HepG2 (cell line): Measurements from ENCODE around the gene PDCD2L. TPM values are rescaled to one million over a fixed set of nuclear protein-coding genes. Genes with fewer than 3 reads are reported as not detected.

Experiments used
- ATAC-seq: fragments of 200-7000 bp; cut with Tn5 transposase; 3 replicates; pipeline ENCODE4 v1.9.1; 2020; ENCODE audit warnings: mild to moderate bottlenecking, moderate library complexity
- BruUV-seq: library from RNA; stranded (reverse); fragments of 400-500 nt; replicated peaks from 2 replicates; lab custom pipeline; 2021; lab: Mats Ljungman, UMichigan
- CTCF ChIA-PET: fragments of 300-600 bp; formaldehyde crosslinking; extraction: SDS; loops from one replicate; lab custom pipeline; 2021; ENCODE audit warnings: low total read pairs, inconsistent platforms, low intra/inter-chr PET ratio; lab: Yijun Ruan, JAX
- POLR2A ChIA-PET: fragments of 350-600 bp; sonication (Branson Sonifier 250); formaldehyde crosslinking; loops from one replicate; lab custom pipeline; 2020; ENCODE audit warnings: antibody characterized with exemption, inconsistent platforms; lab: Yijun Ruan, JAX
- DNase-seq: peaks from one replicate; pipeline ENCODE4 v3.0.0-alpha.2; 2015; ENCODE audit warnings: low spot score
- FAIRE-seq: peaks from 3 replicates; lab custom pipeline; 2011; peaks lifted over from hg19 to GRCh38; lab: Jason Lieb, UNC
- H2AFZ ChIP-seq: one replicate; pipeline ENCODE4 v1.6.1; 2011; ENCODE audit warnings: low read length, inconsistent platforms
- H3K27ac ChIP-seq: fragments of 300-600 bp; 3 replicates; pipeline ENCODE4 v1.8.0; 2011; ENCODE audit warnings: mixed run types, mild to moderate bottlenecking, mixed read lengths, low read length, inconsistent platforms; ENCODE audit not compliant: insufficient read depth; ENCODE audit errors: extremely low read length
- H3K27me3 ChIP-seq, 2 experiments: fragments of 200-600 bp in 1 of 2; 2 replicates in 1 of 2; 3 replicates in 1 of 2; pipeline versions ENCODE4 v1.6.0 to v1.8.0; 2011; ENCODE audit warnings: low read length in 2 of 2, mild to moderate bottlenecking in 2 of 2, moderate library complexity in 2 of 2, inconsistent platforms in 1 of 2; ENCODE audit not compliant: insufficient read depth in 2 of 2, control insufficient read depth in 1 of 2
- H3K36me3 ChIP-seq, 2 experiments: fragments of 200-600 bp in 1 of 2; replicated peaks in 1 of 2; 2 replicates in 1 of 2; 3 replicates in 1 of 2; pipeline versions ENCODE4 v1.5.1 to v1.8.0; 2011; ENCODE audit warnings: low read length in 2 of 2, inconsistent platforms in 1 of 2; ENCODE audit not compliant: insufficient read depth in 2 of 2, control insufficient read depth in 1 of 2
- H3K4me1 ChIP-seq: 2 replicates; pipeline ENCODE4 v1.5.1; 2012; ENCODE audit warnings: low read length, inconsistent platforms; ENCODE audit not compliant: insufficient read depth
- H3K4me2 ChIP-seq: 2 replicates; pipeline ENCODE4 v1.6.0; 2011; ENCODE audit warnings: low read depth, low read length, inconsistent platforms
- H3K4me3 ChIP-seq, 3 experiments: fragments of 200-600 bp in 1 of 3; sonication (generic), shearing (Covaris generic) in 1 of 3; replicated peaks in 1 of 3; 2 replicates each; pipeline ENCODE4 v1.5.1; 2011 to 2016; ENCODE audit warnings: low read length in 3 of 3, inconsistent platforms in 2 of 3, low read depth in 2 of 3, mild to moderate bottlenecking in 2 of 3, control low read depth in 1 of 3, mixed read lengths in 1 of 3; ENCODE audit not compliant: insufficient read depth in 1 of 3
- H3K79me2 ChIP-seq: one replicate; pipeline ENCODE4 v1.6.1; 2011; ENCODE audit warnings: low read length, inconsistent platforms; ENCODE audit not compliant: insufficient read depth
- H3K9ac ChIP-seq: 2 replicates; pipeline ENCODE4 v1.6.0; 2011; ENCODE audit warnings: mild to moderate bottlenecking, low read depth, low read length, inconsistent platforms; ENCODE audit not compliant: insufficient read depth
- H3K9me3 ChIP-seq: 2 replicates; pipeline ENCODE4 v1.5.1; 2012; ENCODE audit warnings: mild to moderate bottlenecking, low read length
- H4K20me1 ChIP-seq: 2 replicates; pipeline ENCODE4 v1.6.0; 2011; ENCODE audit warnings: inconsistent platforms, mild to moderate bottlenecking, low read length, moderate library complexity; ENCODE audit not compliant: insufficient read depth
- CBFB ChIP-seq: sonication (generic); formaldehyde crosslinking; IDR thresholded peaks from 2 replicates; pipeline ENCODE4 v1.4.0; 2020; ENCODE audit warnings: missing genetic modification reagents
- FOXP4 ChIP-seq: sonication (generic); formaldehyde crosslinking; IDR thresholded peaks from 2 replicates; pipeline ENCODE4 v1.4.0; 2020; ENCODE audit warnings: missing genetic modification reagents
- HNRNPH1 ChIP-seq: fragments of 200-400 bp; formaldehyde crosslinking; optimal IDR thresholded peaks from 2 replicates; pipeline ENCODE3; 2017; ENCODE audit warnings: mild to moderate bottlenecking, low read depth, low read length
- ISX ChIP-seq: sonication (generic); formaldehyde crosslinking; conservative IDR thresholded peaks from 2 replicates; pipeline ENCODE4 v1.5.0; 2020; ENCODE audit warnings: missing genetic modification reagents
- KLF13 ChIP-seq: sonication (generic); formaldehyde crosslinking; IDR thresholded peaks from 2 replicates; pipeline ENCODE4 v1.4.0; 2020; ENCODE audit warnings: mild to moderate bottlenecking, missing genetic modification reagents
- MIER3 ChIP-seq: IDR thresholded peaks from 2 replicates; pipeline ENCODE4 v1.6.1; 2016; ENCODE audit warnings: missing compliant biosample characterization, borderline replicate concordance
- NCOA2 ChIP-seq: sonication (generic); formaldehyde crosslinking; IDR thresholded peaks from 2 replicates; pipeline ENCODE4 v1.8.0; 2022; ENCODE audit warnings: inconsistent platforms
- NFIC ChIP-seq: IDR thresholded peaks from 2 replicates; pipeline ENCODE4 v1.6.1; 2012; ENCODE audit warnings: mild to moderate bottlenecking, low read length, inconsistent platforms
- NFRKB ChIP-seq: fragments of 450-650 bp; IDR thresholded peaks from 2 replicates; pipeline ENCODE4 v1.6.1; 2017
- SKI ChIP-seq: fragments of 450-650 bp; IDR thresholded peaks from one replicate; pipeline ENCODE4 v1.6.1; 2018; ENCODE audit warnings: mild to moderate bottlenecking; ENCODE audit not compliant: partially characterized antibody
- SRY ChIP-seq: sonication (generic); formaldehyde crosslinking; IDR thresholded peaks from 2 replicates; pipeline ENCODE4 v1.8.0; 2022; ENCODE audit warnings: mild to moderate bottlenecking, missing genetic modification reagents
- SSRP1 ChIP-seq: IDR thresholded peaks from 2 replicates; pipeline ENCODE4 v1.6.1; 2016; ENCODE audit warnings: control low read depth
- TMF1 ChIP-seq: sonication (generic); formaldehyde crosslinking; IDR thresholded peaks from 2 replicates; pipeline ENCODE4 v1.8.1; 2022; ENCODE audit warnings: low read depth, missing genetic modification reagents
- ZBTB39 ChIP-seq: sonication (generic); formaldehyde crosslinking; IDR thresholded peaks from 2 replicates; pipeline ENCODE4 v1.5.0; 2020; ENCODE audit warnings: missing genetic modification reagents
- ZNF354B ChIP-seq: sonication (generic); formaldehyde crosslinking; IDR thresholded peaks from 2 replicates; pipeline ENCODE4 v1.8.0; 2022; ENCODE audit warnings: mild to moderate bottlenecking, missing genetic modification reagents
- ZSCAN30 ChIP-seq: sonication (generic); formaldehyde crosslinking; IDR thresholded peaks from 2 replicates; pipeline ENCODE4 v1.5.0; 2020; ENCODE audit warnings: mild to moderate bottlenecking, missing genetic modification reagents
- WGBS: methylation state at CpG from one replicate; pipeline ENCODE4 v1.1.6; 2017; ENCODE audit warnings: low lambda C conversion rate; 5-methylcytosine and 5-hydroxymethylcytosine counted together
- in situ Hi-C: cut with HindIII; loops from 2 replicates; pipeline ENCODE4 v1.10.0; 2017; ENCODE audit warnings: low pct_unique_long_range_greater_than_20kb; ENCODE audit not compliant: extremely low pct_ligation_motif_present
- intact Hi-C: fragments of 100-400 bp; cut with micrococcal nuclease; formaldehyde crosslinking; loops from one replicate; pipeline ENCODE4 v1.10.0; 2022; ENCODE audit not compliant: unreplicated experiment
- polyA plus RNA-seq, 8 experiments: library from polyadenylated mRNA; depleted of rRNA in 3 of 8; stranded (reverse) in 7 of 8; unstranded in 1 of 8; fragments of >200 nt; fragmentation: Illumina TruSeq in 4 of 8; extraction: Trizol in 4 of 8; gene quantifications; 2 replicates each; pipeline versions ENCODE4 v1.2.1 to v1.2.3, GENCODE V29; 2011 to 2016; ENCODE audit warnings: low read depth in 4 of 8, missing spikeins in 1 of 8, mixed read lengths in 1 of 8; ENCODE audit not compliant: insufficient read depth in 1 of 8
- total RNA-seq, 5 experiments: library from RNA; depleted of rRNA; stranded (reverse); fragments of >200 nt; fragmentation: Illumina TruSeq; extraction: Trizol; gene quantifications; 2 replicates each; pipeline ENCODE4 v1.2.3, GENCODE V29; 2016; ENCODE audit warnings: low read depth in 1 of 5
- TF ChIP-seq, protein P1 (sequence below), 2 experiments: fragments of 450-650 bp in 1 of 2; sonication (generic) in 1 of 2; formaldehyde crosslinking; IDR thresholded peaks; 2 replicates each; pipeline versions ENCODE4 v1.5.0 to v1.8.0; 2020 to 2022; ENCODE audit warnings: mild to moderate bottlenecking in 1 of 2, missing genetic modification reagents in 1 of 2
- TF ChIP-seq, protein P2 (sequence below): sonication (generic); formaldehyde crosslinking; IDR thresholded peaks from 2 replicates; pipeline ENCODE4 v1.4.0; 2020; ENCODE audit warnings: missing genetic modification reagents, mild to moderate bottlenecking, borderline replicate concordance

Gene PDCD2L
- total and polyA plus RNA-seq, 2 of the 13 experiments (the other 11 are each of a cell fraction or from before 2014, with no cell fraction given), result 29.3 to 35.2 TPM

DNA sequence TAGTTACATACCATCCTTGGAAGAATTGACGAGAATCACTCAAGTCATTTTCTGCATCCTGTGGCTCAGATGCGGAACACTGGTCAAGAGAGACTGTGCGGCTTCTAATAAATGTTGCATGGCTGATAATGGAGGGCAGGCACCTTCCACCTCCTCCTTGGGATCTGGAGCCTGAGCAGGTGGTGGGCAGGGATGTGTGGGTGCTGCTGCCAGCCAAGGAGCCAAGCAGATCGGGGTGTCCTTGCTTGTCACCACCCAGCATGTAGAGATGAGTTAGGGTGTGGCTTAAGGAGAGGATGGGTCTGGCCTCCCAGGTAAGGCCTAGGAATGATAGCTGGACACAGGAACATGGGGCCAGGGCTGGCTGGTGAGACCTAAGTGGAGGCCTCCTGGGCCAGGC, 21.7 kb upstream of the PDCD2L start:
- Histone ChIP-seq H3K9ac (no peak overlapping the region), H3K79me2 (peaks cover 4% of the 10 kb centered on the region), H4K20me1 (0 out of 2 replicates have a peak, but pooled peaks cover 2% of the 10 kb centered on the region), H3K27ac (no peak overlapping the region), H3K4me2 (no peak overlapping the region), H3K36me3 (peaks cover 70 to 94% of the 10 kb centered on the region in 2 experiments), H3K4me3 (no peak overlapping the region), H3K27me3 (no peaks in the 10 kb centered on the region), H2AFZ (no peak overlapping the region), H3K9me3 (no peaks in the 10 kb centered on the region), H3K4me1 (no peaks in the 10 kb centered on the region)
- TF ChIP-seq ZNF354B (CRISPR knock-in tag), result no peak
- no peak for TF ChIP-seq HNRNPH1
- no peak for TF ChIP-seq SSRP1 (CRISPR knock-in tag)
- no peak for TF ChIP-seq MIER3 (CRISPR knock-in tag)
- TF ChIP-seq, protein P1, sequence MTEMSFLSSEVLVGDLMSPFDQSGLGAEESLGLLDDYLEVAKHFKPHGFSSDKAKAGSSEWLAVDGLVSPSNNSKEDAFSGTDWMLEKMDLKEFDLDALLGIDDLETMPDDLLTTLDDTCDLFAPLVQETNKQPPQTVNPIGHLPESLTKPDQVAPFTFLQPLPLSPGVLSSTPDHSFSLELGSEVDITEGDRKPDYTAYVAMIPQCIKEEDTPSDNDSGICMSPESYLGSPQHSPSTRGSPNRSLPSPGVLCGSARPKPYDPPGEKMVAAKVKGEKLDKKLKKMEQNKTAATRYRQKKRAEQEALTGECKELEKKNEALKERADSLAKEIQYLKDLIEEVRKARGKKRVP (CRISPR knock-in tag; IDR thresholded peaks at IDR 0.05), result no peak
- TF ChIP-seq ISX (CRISPR knock-in tag), result no peak
- TF ChIP-seq NCOA2 (CRISPR knock-in tag), result no peak
- TF ChIP-seq NFIC, result no peak
- TF ChIP-seq TMF1 (CRISPR knock-in tag), result no peak
- no peak for TF ChIP-seq ZSCAN30 (CRISPR knock-in tag)
- no peak for TF ChIP-seq SRY (CRISPR knock-in tag)
- TF ChIP-seq FOXP4, result no peak
- no peak for TF ChIP-seq NFRKB
- no peak for TF ChIP-seq KLF13 (CRISPR knock-in tag)
- TF ChIP-seq, protein P2, sequence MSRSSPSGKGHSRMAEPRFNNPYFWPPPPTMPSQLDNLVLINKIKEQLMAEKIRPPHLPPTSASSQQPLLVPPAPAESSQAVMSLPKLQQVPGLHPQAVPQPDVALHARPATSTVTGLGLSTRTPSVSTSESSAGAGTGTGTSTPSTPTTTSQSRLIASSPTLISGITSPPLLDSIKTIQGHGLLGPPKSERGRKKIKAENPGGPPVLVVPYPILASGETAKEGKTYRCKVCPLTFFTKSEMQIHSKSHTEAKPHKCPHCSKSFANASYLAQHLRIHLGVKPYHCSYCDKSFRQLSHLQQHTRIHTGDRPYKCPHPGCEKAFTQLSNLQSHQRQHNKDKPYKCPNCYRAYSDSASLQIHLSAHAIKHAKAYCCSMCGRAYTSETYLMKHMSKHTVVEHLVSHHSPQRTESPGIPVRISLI (CRISPR knock-in tag), result no peak
- TF ChIP-seq SKI, result no peak
- no peak for TF ChIP-seq CBFB
- no peak for TF ChIP-seq ZBTB39 (CRISPR knock-in tag)
- 98% methylated on average over 4 of the region's 4 CpGs for WGBS
- BruUV-seq, result no TSS peak
- ChIA-PET CTCF (no interaction called here), POLR2A (no interaction called here)
- DNase-seq (no peak), FAIRE-seq (no peak), ATAC-seq (no peak)
- intact Hi-C loops, result no loop called here
- in situ Hi-C loops, result no loop called here
